Activated naive CD4-positive, alpha-beta T cell treated with anti-CD3 and anti-CD28 coated beads for 36 hours (primary cell): ENCODE data around the gene EPB41. TPM values are rescaled to one million over a fixed set of nuclear protein-coding genes. Genes with fewer than 3 reads are reported as not detected.
A peak's percentile ranks its signal among the peaks of the same experiment; 100 is the strongest.
"Not testable (repeated sequence)": the region's sequence is repeated elsewhere in the genome, so short reads cannot be mapped to it uniquely, and the experiment has no call there.

ENCODE experiments used
- CTCF ChIA-PET: fragments of 350-600 bp; sonication (Branson Sonifier 250); formaldehyde crosslinking; loops from one replicate; lab custom pipeline; 2021; ENCODE audit warnings: antibody characterized with exemption; lab: Charles Lee
- DNase-seq: peaks from one replicate; pipeline ENCODE4 v3.0.0-alpha.2; 2020
- H3K27ac Mint-ChIP-seq: one replicate; pipeline ENCODE4 v1.8.0; 2021; ENCODE audit warnings: mild to moderate bottlenecking, mixed read lengths
- H3K27me3 Mint-ChIP-seq: one replicate; pipeline ENCODE4 v1.8.0; 2021; ENCODE audit warnings: low read depth, mixed read lengths
- H3K36me3 Mint-ChIP-seq: one replicate; pipeline ENCODE4 v1.8.0; 2021; ENCODE audit warnings: low read depth, mixed read lengths
- H3K4me1 Mint-ChIP-seq: one replicate; pipeline ENCODE4 v1.8.0; 2021; ENCODE audit warnings: low read depth, mixed read lengths
- H3K4me3 Mint-ChIP-seq: one replicate; pipeline ENCODE4 v1.8.0; 2021; ENCODE audit warnings: mild to moderate bottlenecking, moderate library complexity, mixed read lengths
- H3K9me3 Mint-ChIP-seq: one replicate; pipeline ENCODE4 v1.8.0; 2021; ENCODE audit warnings: mixed read lengths
- intact Hi-C: fragments of 100-400 bp; cut with micrococcal nuclease; formaldehyde crosslinking; loops from one replicate; pipeline ENCODE4 v1.15.1; 2023
- total RNA-seq, 2 experiments: library from RNA; stranded (reverse); gene quantifications; one replicate each; pipeline ENCODE4 v1.2.3, GENCODE V29; 2021

The EPB41 gene
- 100 to 1,000 TPM in 1 of 2 experiments, 10 to 100 TPM in 1; 97.4 to 100 TPM for total RNA-seq

DNA sequence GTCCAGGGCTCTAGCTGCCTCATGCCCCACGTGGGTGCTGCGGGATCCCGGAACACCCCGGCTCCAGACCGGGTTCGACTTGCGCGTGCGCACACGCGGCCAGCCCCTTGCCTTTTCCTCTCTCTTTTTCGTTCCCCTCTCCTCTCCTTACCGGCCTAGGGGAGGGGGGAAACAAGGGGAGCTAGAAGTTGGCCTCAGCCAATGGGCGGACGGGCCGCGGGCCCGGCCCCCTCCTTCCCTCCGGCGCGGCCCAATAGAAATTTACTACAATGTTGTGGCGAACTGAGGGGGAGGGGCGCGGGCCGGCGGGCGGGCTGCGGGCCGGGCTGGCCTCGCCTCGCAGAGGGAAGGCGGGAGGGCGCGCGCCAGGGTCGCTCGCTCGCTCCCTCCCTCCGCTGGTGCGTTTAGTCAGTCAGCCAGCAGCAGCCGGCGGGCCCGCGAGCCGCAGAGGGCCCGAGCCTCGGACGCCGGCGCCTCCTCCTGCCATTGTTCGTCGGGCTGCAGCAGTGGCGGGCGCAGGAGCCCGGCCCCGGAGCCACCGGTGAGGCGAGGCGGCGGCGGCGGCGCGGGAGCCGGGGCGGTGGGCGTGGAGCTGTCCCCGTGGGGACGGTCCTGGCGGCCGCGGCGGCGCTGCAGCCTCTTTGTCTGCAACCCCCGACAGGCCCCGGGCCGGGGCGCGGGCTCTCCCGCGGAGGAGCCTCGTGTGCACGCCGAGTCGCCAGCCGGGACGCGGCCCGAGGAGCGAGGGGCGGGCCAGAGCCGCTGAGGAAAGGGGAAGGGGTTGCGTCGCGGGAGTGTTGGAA, at the start of gene EPB41:
TSS of gene EPB41 (plus strand) at position 342 of the 803 bp plus-strand sequence. CDS start 72,869 bp downstream, outside the sequence.
- peak; percentile 93 for DNase-seq
- CTCF ChIA-PET: interaction anchor here (0.7 to 1.9 kb wide), 9 partner anchors 11 to 555 kb away, joined by 3 to 5 read pairs (median 3); no protein-coding TSS in a partner anchor
- H3K36me3 Mint-ChIP-seq: peaks cover 2% of the 10 kb centered on the region
- intact Hi-C loops: loop anchor here (1.0 kb wide), 5 partner anchors 19 to 267 kb away; partner anchors contain the start of gene SRSF4
- no peaks in the 10 kb centered on the region for H3K27me3 Mint-ChIP-seq
- H3K27ac Mint-ChIP-seq: peak within 1 kb of the TSS; percentile 88
- H3K4me3 Mint-ChIP-seq: peak within 1 kb of the TSS; percentile 90
- H3K9me3 Mint-ChIP-seq: no peaks in the 10 kb centered on the region
- peaks cover 46% of the 10 kb centered on the region for H3K4me1 Mint-ChIP-seq

DNA sequence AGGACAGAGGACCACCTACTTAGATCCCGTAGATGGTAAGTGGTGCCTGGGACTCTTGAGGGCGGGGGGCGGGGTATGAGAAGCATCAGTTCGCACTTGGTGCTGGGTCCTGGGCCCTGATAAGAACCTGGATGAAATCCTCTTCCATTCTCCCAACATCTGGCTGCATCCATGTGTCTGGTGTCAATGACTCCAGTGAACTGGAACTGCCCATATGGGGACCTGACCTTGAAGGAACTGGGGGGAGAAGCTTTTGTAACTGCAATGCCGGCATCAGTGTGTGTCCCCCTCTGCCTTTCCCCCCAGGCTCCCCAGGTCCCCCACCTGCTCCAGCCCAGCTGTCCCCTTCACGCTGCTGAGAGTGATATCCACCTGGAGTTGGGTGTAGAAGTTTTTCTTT, 49.7 kb upstream of the EPB41 start:
- no peaks in the 10 kb centered on the region for H3K4me1 Mint-ChIP-seq
- no peak for DNase-seq
- no peak overlapping the region for H3K4me3 Mint-ChIP-seq
- H3K9me3 Mint-ChIP-seq: no peaks in the 10 kb centered on the region
- H3K27me3 Mint-ChIP-seq: no peaks in the 10 kb centered on the region
- no peak overlapping the region for H3K27ac Mint-ChIP-seq
- H3K36me3 Mint-ChIP-seq: no peaks in the 10 kb centered on the region
- CTCF ChIA-PET: no interaction called here
- intact Hi-C loops: no loop called here

- H3K27me3 Mint-ChIP-seq: no peaks in the 10 kb centered on the region
- CTCF ChIA-PET: interaction anchor here (0.7 to 3.6 kb wide), 3 partner anchors 11 to 1564 kb away, joined by 3 to 18 read pairs (median 3); partner anchors contain the start of gene YTHDF2
Measured at GRCh38 chr1:28865997-28866650, 48.2 kb upstream of the EPB41 start.

GRCh38 chr1:28867850-28868249, 46.5 kb upstream of the EPB41 start:
- H3K9me3 Mint-ChIP-seq: no peaks in the 10 kb centered on the region
- no peaks in the 10 kb centered on the region for H3K27me3 Mint-ChIP-seq
- intact Hi-C loops: no loop called here
- no peak overlapping the region for H3K27ac Mint-ChIP-seq
- H3K36me3 Mint-ChIP-seq: no peaks in the 10 kb centered on the region
- H3K4me3 Mint-ChIP-seq: no peak overlapping the region
- CTCF ChIA-PET: interaction anchor here (0.8 to 3.6 kb wide), 5 partner anchors 9 to 335 kb away, joined by 3 to 18 read pairs (median 3); no protein-coding TSS in a partner anchor
- no peak for DNase-seq
- H3K4me1 Mint-ChIP-seq: no peaks in the 10 kb centered on the region

More at GRCh38 chr1:28865997-28866650, 48.2 kb upstream of the EPB41 start:
- intact Hi-C loops: no loop called here
- Mint-ChIP-seq H3K27ac (no peak overlapping the region), H3K4me3 (no peak overlapping the region), H3K36me3 (no peaks in the 10 kb centered on the region), H3K4me1 (no peaks in the 10 kb centered on the region), H3K9me3 (no peaks in the 10 kb centered on the region)
- DNase-seq: no peak

GRCh38 chr1:28869952-28870351, 44.4 kb upstream of the EPB41 start:
- Mint-ChIP-seq H3K27ac (no peak overlapping the region), H3K9me3 (no peaks in the 10 kb centered on the region), H3K4me3 (no peak overlapping the region), H3K36me3 (no peaks in the 10 kb centered on the region), H3K27me3 (no peaks in the 10 kb centered on the region), H3K4me1 (no peaks in the 10 kb centered on the region)
- intact Hi-C loops: no loop called here
- DNase-seq: no peak
- CTCF ChIA-PET: interaction anchor here (0.7 to 1.6 kb wide), 3 partner anchors 12 to 229 kb away, joined by 3 to 6 read pairs (median 4); no protein-coding TSS in a partner anchor

- no peak overlapping the region for H3K4me3 Mint-ChIP-seq
- H3K9me3 Mint-ChIP-seq: no peaks in the 10 kb centered on the region
- intact Hi-C loops: no loop called here
- no peak overlapping the region for H3K27ac Mint-ChIP-seq
- CTCF ChIA-PET: interaction anchor here (1.6 kb wide), 1 partner anchor 87 kb away, joined by 4 read pairs; no protein-coding TSS in a partner anchor
- H3K27me3 Mint-ChIP-seq: no peaks in the 10 kb centered on the region
- H3K36me3 Mint-ChIP-seq: no peaks in the 10 kb centered on the region
- DNase-seq: no peak
- H3K4me1 Mint-ChIP-seq: no peaks in the 10 kb centered on the region
Measured at GRCh38 chr1:28871631-28872401, 42.6 kb upstream of the EPB41 start.

- intact Hi-C loops: loop anchor here (5.0 kb wide), 1 partner anchor 783 kb away; no protein-coding TSS in a partner anchor
- H3K9me3 Mint-ChIP-seq, H3K4me3 Mint-ChIP-seq, H3K4me1 Mint-ChIP-seq, H3K27me3 Mint-ChIP-seq, H3K36me3 Mint-ChIP-seq, DNase-seq, H3K27ac Mint-ChIP-seq: not testable (repeated sequence)
- CTCF ChIA-PET: interaction anchor here (0.6 to 10.7 kb wide), 5 partner anchors 90 to 332 kb away, joined by 4 to 277 read pairs (median 8); partner anchors contain the start of gene TAF12
Measured at GRCh38 chr1:28875134-28875533, 39.2 kb upstream of the EPB41 start.

DNA sequence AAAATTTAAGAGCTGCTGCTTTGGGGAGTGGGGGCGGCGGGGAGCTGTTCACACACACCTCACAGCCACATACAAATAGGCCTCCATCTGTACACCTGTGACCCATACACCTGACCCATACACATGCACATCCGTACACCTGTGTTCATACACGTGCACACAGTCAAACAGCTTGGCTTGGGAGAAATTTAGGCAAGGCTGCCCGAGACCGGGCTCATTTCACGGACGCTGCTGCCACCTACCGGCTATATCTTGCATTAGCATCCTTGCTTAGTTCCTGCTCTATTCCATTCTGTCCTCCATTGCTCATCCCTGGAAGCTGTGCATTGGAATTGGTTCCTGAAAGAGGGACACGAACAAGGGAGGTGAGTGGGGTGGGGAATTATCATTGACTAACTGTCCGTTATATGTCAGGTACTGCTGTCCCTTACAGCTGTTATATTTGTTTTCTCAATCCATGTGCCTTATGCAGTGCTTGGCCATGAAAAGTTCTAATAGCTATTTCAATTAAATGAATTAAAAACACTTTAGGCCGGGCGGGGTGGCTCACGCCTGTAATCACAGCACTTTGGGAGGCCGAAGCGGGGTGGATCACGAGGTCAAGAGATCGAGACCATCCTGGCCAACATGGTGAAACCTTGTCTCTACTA, 37.1 kb upstream of the EPB41 start:
- peaks cover 9% of the 10 kb centered on the region for H3K4me1 Mint-ChIP-seq

DNA sequence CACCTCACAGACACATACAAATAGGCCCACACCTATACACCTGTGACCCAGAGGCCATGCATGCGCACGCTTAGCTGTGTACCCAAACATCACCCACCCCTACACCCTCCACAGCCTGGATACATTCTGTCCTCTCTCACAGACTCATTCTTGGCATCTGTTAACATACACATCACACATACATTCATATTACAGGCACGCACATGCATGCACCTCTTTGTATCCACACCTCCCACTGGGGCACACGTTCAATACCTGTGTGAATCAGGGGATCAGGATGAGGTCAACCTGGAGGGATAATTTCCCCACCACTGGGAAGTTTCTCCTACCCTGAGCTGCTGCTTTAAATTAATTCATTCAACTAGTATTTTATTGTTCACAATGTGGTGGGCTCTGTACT, 35.6 kb upstream of the EPB41 start:
- H3K36me3 Mint-ChIP-seq: no peaks in the 10 kb centered on the region
- no peak for DNase-seq
- H3K4me1 Mint-ChIP-seq: peaks cover 13% of the 10 kb centered on the region
- H3K27ac Mint-ChIP-seq: no peak overlapping the region
- H3K9me3 Mint-ChIP-seq: no peaks in the 10 kb centered on the region
- intact Hi-C loops: loop anchor here (5.0 kb wide), 1 partner anchor 786 kb away; no protein-coding TSS in a partner anchor
- H3K27me3 Mint-ChIP-seq: no peaks in the 10 kb centered on the region
- CTCF ChIA-PET: interaction anchor here (0.7 to 10.7 kb wide), 5 partner anchors 94 to 323 kb away, joined by 3 to 277 read pairs (median 21); no protein-coding TSS in a partner anchor
- H3K4me3 Mint-ChIP-seq: no peak overlapping the region

More for the DNA sequence above, 37.1 kb upstream of the EPB41 start:
- no peaks in the 10 kb centered on the region for H3K27me3 Mint-ChIP-seq
- intact Hi-C loops: loop anchor here (1.0 to 5.0 kb wide), 6 partner anchors 92 to 785 kb away; partner anchors contain the start of gene TAF12
- no peak overlapping the region for H3K4me3 Mint-ChIP-seq
- H3K36me3 Mint-ChIP-seq: no peaks in the 10 kb centered on the region
- no peak overlapping the region for H3K27ac Mint-ChIP-seq
- H3K9me3 Mint-ChIP-seq: no peaks in the 10 kb centered on the region
- CTCF ChIA-PET: interaction anchor here (0.5 to 10.7 kb wide), 53 partner anchors 10 to 629 kb away, joined by 3 to 277 read pairs (median 3); partner anchors contain the start of genes GMEB1, OPRD1 and TAF12
- peak; percentile 88 for DNase-seq

DNA sequence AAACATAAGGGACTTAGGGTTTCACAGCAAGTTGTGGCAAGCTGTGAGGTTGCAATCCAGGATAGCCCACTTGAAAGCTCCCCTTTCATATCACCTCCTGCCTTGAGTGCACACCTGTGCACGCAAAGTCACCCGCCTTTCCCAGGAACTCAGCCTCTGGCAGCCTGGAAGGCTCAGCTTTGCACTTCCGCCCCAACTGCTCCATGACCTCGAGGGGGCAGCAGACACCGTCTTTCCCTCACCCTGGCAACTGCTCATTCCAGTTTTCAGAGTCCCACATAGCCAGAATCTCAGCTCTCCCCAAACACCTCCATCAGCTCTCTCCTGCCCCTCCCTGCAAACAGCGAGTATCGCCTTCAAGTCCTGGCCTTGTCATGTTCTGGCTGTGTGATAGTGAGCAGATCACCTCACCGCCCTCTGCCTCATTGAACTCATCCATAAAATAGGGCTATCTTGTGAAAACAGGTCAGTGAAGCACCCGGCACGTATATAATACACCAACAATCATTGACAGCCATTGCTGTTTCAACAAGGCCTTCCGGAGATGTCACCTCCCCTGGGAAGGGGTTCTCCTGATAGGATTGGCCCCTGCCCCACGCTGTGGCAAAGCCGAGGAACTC, 32.2 kb upstream of the EPB41 start:
- CTCF ChIA-PET: interaction anchor here (0.5 to 10.7 kb wide), 28 partner anchors 12 to 348 kb away, joined by 3 to 277 read pairs (median 4); partner anchors contain the start of gene SRSF4
- Mint-ChIP-seq H3K9me3 (no peaks in the 10 kb centered on the region), H3K4me3 (no peak overlapping the region), H3K27ac (no peak overlapping the region), H3K4me1 (peaks cover 36% of the 10 kb centered on the region), H3K27me3 (no peaks in the 10 kb centered on the region), H3K36me3 (no peaks in the 10 kb centered on the region)
- DNase-seq: peak; percentile 92
- intact Hi-C loops: loop anchor here (1.0 kb wide), 4 partner anchors 151 to 321 kb away; no protein-coding TSS in a partner anchor
